Measurements from ENCODE around the gene CLDN7.

CLDN7 gene

GRCh38 chr17:7238420-7239090 lies 23.7 kb downstream of the CLDN7 start:
- DNase-seq (ENCODE audit: low read depth in 2 of 2) = no peak

- peak; percentile 81 to 90 for DNase-seq (ENCODE audit: low read depth in 2 of 2)
Observed at GRCh38 chr17:7237761-7238419, 24.4 kb downstream of the CLDN7 start.

- DNase-seq (ENCODE audit: low read depth in 2 of 2) = no peak
Observed at GRCh38 chr17:7237266-7237760, 25.0 kb downstream of the CLDN7 start.

DNA sequence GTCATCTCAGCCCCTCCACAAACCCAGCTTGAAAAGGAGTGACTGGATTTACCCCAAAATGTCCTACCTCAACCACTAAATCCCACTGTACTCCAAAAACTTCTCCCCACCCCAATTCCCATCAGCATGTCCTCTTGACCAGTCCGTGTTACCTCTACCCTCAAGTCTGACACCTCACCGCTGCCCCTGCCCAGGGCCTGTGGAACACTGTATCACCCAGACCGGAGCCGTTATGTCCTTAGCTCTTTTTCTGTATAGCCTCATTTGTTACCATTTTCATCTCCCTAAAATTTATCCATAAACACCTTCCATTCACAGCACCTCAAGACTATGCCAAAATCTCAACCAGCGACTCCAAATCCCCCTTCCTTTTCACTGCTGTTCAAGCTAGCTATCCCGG lies 25.5 kb downstream of the CLDN7 start:
- no peak for DNase-seq (ENCODE audit: low read depth in 2 of 2)

GRCh38 chr17:7235693-7236665 lies 26.3 kb downstream of the CLDN7 start:
- DNase-seq (ENCODE audit: low read depth in 2 of 2) = no peak

DNA sequence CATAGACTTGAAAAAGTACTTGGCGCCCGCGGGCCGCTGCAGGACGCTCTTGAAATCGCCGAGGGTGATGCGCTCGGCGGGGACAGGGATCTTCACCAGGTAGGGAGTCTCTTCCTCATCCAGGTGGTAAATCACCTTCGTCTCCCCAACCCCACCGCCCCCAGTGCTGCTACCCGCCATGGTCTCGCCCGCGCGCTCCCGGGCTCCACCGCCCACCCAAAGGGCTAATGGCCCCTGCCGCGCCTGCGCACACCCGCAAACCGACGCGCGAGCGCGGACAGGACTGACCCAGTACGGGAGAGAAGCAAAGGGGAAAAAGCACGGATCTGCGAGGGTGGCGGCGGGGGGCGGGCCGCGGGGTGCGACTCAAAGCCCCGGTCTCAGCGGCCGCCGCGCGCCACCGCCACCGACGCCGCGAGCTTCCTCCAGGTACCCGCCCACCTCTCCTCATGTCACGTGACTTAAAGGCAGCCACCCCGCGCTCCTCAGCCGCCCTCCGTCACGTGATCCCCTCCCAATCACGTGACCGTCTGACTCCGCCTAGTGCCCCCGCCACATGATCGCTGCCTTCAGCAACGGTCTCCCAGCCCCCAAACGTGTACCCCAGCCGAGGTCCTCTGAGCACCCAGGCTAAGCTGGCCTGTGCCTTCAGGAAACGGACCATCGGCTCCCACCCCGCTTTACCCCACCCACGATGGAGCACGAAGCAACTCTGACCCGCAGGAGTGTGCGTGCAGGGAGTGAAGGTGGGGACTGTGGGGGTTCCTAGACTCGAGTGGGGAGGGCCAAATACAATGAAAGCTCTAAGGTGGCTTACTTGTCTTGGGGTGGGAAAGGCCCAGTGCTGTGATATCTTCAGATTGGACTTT lies 28.0 kb downstream of the CLDN7 start, which contains the start of gene DVL2:
Gene DVL2 (minus strand): TSS at position 435 of the 869 bp plus-strand sequence. CDS start 255 bp downstream, at position 180.
- DNase-seq (ENCODE audit: low read depth in 2 of 2) = peak; percentile 90 to 94

DNA sequence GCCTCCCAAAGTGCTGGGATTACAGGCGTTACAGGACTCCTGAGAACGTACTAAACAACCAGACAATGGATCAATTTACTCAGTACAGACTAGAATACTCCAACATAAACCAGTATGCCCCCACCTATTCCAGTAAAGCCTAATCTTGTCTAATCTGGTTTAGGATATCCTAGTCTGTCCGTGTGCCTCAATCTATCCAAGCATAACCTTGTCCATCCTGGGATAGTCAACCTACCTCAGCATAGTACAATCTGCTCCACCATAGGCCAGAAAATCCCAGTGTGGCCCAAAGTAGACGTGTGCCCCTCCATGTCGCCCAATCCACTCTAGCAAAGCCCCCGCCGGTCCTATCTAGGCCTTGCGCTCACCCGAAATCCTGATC lies 28.6 kb downstream of the CLDN7 start:
- DNase-seq (ENCODE audit: low read depth in 2 of 2) = no peak

- no peak for DNase-seq (ENCODE audit: low read depth in 2 of 2)
Observed at GRCh38 chr17:7232114-7232513, 30.2 kb downstream of the CLDN7 start.

GRCh38 chr17:7229504-7229903 lies 32.8 kb downstream of the CLDN7 start:
- no peak for DNase-seq (ENCODE audit: low read depth in 2 of 2)

GRCh38 chr17:7228920-7229319 lies 33.4 kb downstream of the CLDN7 start:
- no peak for DNase-seq (ENCODE audit: low read depth in 2 of 2)

- DNase-seq (ENCODE audit: low read depth in 2 of 2) = no peak
Observed at GRCh38 chr17:7226721-7227710, 35.3 kb downstream of the CLDN7 start.

DNA sequence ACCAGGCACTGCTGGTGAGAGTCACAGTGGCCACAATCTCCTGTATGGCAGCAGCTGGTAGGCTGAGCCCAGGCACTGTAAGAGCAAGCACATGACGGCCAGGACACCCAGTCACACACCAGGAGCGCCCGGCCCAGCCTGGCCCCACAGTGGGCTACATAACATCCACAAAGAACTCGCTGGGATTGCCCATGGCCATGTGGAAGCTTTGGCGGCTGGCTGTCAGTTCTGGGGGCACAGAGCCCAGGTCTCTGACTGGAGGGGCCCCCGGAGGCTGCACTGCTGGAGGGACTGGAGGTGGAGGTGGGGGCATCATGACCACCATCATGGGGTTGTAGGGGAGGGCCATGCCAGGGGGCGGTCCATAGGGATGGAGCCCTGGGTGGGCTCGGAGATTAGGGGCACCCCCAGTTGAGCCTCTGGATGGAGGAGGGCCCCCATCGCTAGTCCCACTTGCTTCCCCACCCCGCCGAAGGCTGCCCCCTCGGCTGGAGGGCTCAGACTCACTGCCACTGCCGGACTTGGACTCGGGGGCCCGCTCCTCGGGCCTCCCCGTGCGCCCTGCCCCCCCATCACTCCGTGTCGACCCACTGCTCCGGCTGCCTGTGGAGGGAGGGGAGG lies 36.5 kb downstream of the CLDN7 start:
- DNase-seq (ENCODE audit: low read depth in 2 of 2) = no peak

GRCh38 chr17:7224661-7225111 lies 37.6 kb downstream of the CLDN7 start:
- DNase-seq (ENCODE audit: low read depth in 2 of 2) = no peak

- DNase-seq (ENCODE audit: low read depth in 2 of 2) = no peak
Observed at GRCh38 chr17:7224110-7224509, 38.2 kb downstream of the CLDN7 start.

- DNase-seq (ENCODE audit: low read depth in 2 of 2) = no peak
Observed at GRCh38 chr17:7223375-7223774, 38.9 kb downstream of the CLDN7 start.

DNA sequence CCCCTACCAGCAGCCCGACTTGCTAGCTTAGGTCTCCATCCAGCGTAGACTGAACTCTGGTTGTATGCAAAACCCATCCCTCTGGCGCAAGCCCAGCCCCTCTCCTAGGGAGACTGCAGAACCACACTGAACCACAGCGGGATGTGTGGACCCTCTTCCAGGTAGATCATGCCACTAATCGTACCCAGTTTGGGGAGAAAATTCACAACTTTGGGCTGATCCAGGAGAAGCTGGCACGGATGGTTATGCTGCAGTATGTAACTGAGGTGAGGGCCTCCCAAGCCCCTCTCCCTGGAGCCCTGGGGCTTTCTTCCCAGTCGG lies 39.3 kb downstream of the CLDN7 start:
- no peak for DNase-seq (ENCODE audit: low read depth in 2 of 2)

- no peak for DNase-seq (ENCODE audit: low read depth in 2 of 2)
Observed at GRCh38 chr17:7222093-7222971, 39.9 kb downstream of the CLDN7 start.

GRCh38 chr17:7221278-7222092 lies 40.8 kb downstream of the CLDN7 start:
- no peak for DNase-seq (ENCODE audit: low read depth in 2 of 2)
